GM12878 (cell line): ENCODE measurements around the gene MYOM1.

ENCODE experiments used
- BCL11A ChIP-seq: IDR thresholded peaks from 2 replicates; pipeline ENCODE4 v1.6.1; 2011; ENCODE audit warnings: low read depth, low read length
- CEBPB ChIP-seq, 2 experiments: fragments of 150-350 bp in 1 of 2; IDR thresholded peaks; 2 replicates each; pipeline ENCODE4 v1.6.1; 2012 to 2014; ENCODE audit warnings: low read depth in 2 of 2, low read length in 2 of 2, borderline replicate concordance in 1 of 2, inconsistent platforms in 1 of 2
- CTCF ChIP-seq, 3 experiments: IDR thresholded peaks in 2 of 3; conservative IDR thresholded peaks in 1 of 3; 2 replicates each; pipeline ENCODE4 v1.5.1; 2011; ENCODE audit warnings: low read depth in 3 of 3, low read length in 3 of 3, mild to moderate bottlenecking in 3 of 3, control low read depth in 2 of 3, moderate library complexity in 2 of 3, inconsistent platforms in 1 of 3, mixed read lengths in 1 of 3; ENCODE audit not compliant: control insufficient read depth in 2 of 3, insufficient read depth in 1 of 3; ENCODE audit errors: extremely low read depth in 1 of 3
- GABPA ChIP-seq: IDR thresholded peaks from 2 replicates; pipeline ENCODE4 v1.6.1; 2014; ENCODE audit warnings: antibody characterized with exemption, low read depth, mild to moderate bottlenecking, inconsistent platforms
- HDAC2 ChIP-seq: fragments of 200-600 bp; sonication (generic); IDR thresholded peaks from 2 replicates; pipeline ENCODE4 v1.6.1; 2017
- POLR2A ChIP-seq: IDR thresholded peaks from 2 replicates; pipeline ENCODE4 v1.6.1; 2011; ENCODE audit warnings: low read depth, mild to moderate bottlenecking, low read length
- USF2 ChIP-seq: IDR thresholded peaks from 2 replicates; pipeline ENCODE4 v1.6.1; 2011; ENCODE audit warnings: low read depth, low read length, improper control_type of control experiment, borderline replicate concordance
- ZZZ3 ChIP-seq: IDR thresholded peaks from 2 replicates; pipeline ENCODE4 v1.6.1; 2011; ENCODE audit warnings: low read depth; ENCODE audit not compliant: control insufficient read depth, insufficient read length

- TF ChIP-seq ZZZ3 (no peak), USF2 (no peak), GABPA (no peak), CEBPB (IDR thresholded peaks at IDR 0.05; ENCODE audit: borderline replicate concordance in 1 of 2, low read depth in 2 of 2, low read length in 2 of 2) (no peak), BCL11A (no peak), HDAC2 (no peak), CTCF (IDR thresholded peaks at IDR 0.05 in 2 of 3, conservative IDR thresholded peaks at IDR 0.05 in 1 of 3; ENCODE audit: control insufficient read depth in 2 of 3, extremely low read depth in 1 of 3, insufficient read depth in 1 of 3, low read depth in 3 of 3, low read length in 3 of 3) (no peak), POLR2A (no peak)
Observed at GRCh38 chr18:3058328-3059191, 161.2 kb downstream of the MYOM1 start.
